A549 (cell line): ENCODE results near the gene DRP2.

Experiments
- CBX2 ChIP-seq: fragments of 200-600 bp; sonication (generic); IDR thresholded peaks from 2 replicates; pipeline ENCODE4 v1.6.1; 2016; ENCODE audit warnings: low read depth, mild to moderate bottlenecking, borderline replicate concordance
- HDAC2 ChIP-seq: fragments of 200-600 bp; sonication (generic); IDR thresholded peaks from 2 replicates; pipeline ENCODE4 v1.6.1; 2016
- NPAS2 ChIP-seq: fragments of 250-450 bp; sonication (Bioruptor Pico); IDR thresholded peaks from 2 replicates; pipeline ENCODE4 v1.8.0; 2022; ENCODE audit warnings: mild to moderate bottlenecking, moderate library complexity, borderline replicate concordance
- POLR2A ChIP-seq: IDR thresholded peaks from 2 replicates; pipeline ENCODE4 v1.6.1; 2012; ENCODE audit warnings: mild to moderate bottlenecking, low read length
- TF ChIP-seq, protein P1 (sequence below): fragments of >200 bp; sonication (Bioruptor Twin); formaldehyde crosslinking; IDR thresholded peaks from 3 replicates; pipeline ENCODE4 v1.5.1; 2016
- TF ChIP-seq, protein P2 (sequence below): fragments of 200-600 bp; sonication (generic); IDR thresholded peaks from 2 replicates; pipeline ENCODE4 v1.6.1; 2016; ENCODE audit warnings: antibody characterized with exemption, mild to moderate bottlenecking, moderate library complexity

DNA sequence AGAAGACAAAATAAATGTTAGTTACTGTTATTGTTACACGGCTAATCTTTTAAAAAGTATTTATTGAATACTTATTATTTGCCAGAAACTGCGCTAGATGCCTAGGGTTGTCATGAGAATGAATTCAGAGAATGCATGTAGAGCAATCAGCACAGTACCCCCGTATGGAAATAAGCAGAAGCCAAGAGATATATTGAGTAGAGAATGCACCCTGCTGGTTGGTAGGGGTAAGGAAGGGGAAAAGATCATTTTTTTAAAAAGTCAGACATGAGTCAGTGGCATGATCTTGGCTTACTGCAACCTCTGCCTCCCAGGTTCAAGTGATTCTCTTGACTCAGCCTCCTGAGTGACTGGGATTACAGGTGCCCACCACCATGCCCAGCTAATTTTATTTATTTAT lies 13.1 kb upstream of the DRP2 start:
- TF ChIP-seq, protein P1, sequence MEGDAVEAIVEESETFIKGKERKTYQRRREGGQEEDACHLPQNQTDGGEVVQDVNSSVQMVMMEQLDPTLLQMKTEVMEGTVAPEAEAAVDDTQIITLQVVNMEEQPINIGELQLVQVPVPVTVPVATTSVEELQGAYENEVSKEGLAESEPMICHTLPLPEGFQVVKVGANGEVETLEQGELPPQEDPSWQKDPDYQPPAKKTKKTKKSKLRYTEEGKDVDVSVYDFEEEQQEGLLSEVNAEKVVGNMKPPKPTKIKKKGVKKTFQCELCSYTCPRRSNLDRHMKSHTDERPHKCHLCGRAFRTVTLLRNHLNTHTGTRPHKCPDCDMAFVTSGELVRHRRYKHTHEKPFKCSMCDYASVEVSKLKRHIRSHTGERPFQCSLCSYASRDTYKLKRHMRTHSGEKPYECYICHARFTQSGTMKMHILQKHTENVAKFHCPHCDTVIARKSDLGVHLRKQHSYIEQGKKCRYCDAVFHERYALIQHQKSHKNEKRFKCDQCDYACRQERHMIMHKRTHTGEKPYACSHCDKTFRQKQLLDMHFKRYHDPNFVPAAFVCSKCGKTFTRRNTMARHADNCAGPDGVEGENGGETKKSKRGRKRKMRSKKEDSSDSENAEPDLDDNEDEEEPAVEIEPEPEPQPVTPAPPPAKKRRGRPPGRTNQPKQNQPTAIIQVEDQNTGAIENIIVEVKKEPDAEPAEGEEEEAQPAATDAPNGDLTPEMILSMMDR = peak; percentile 34; the same call in 1 of the 3 replicates
- TF ChIP-seq, protein P2, sequence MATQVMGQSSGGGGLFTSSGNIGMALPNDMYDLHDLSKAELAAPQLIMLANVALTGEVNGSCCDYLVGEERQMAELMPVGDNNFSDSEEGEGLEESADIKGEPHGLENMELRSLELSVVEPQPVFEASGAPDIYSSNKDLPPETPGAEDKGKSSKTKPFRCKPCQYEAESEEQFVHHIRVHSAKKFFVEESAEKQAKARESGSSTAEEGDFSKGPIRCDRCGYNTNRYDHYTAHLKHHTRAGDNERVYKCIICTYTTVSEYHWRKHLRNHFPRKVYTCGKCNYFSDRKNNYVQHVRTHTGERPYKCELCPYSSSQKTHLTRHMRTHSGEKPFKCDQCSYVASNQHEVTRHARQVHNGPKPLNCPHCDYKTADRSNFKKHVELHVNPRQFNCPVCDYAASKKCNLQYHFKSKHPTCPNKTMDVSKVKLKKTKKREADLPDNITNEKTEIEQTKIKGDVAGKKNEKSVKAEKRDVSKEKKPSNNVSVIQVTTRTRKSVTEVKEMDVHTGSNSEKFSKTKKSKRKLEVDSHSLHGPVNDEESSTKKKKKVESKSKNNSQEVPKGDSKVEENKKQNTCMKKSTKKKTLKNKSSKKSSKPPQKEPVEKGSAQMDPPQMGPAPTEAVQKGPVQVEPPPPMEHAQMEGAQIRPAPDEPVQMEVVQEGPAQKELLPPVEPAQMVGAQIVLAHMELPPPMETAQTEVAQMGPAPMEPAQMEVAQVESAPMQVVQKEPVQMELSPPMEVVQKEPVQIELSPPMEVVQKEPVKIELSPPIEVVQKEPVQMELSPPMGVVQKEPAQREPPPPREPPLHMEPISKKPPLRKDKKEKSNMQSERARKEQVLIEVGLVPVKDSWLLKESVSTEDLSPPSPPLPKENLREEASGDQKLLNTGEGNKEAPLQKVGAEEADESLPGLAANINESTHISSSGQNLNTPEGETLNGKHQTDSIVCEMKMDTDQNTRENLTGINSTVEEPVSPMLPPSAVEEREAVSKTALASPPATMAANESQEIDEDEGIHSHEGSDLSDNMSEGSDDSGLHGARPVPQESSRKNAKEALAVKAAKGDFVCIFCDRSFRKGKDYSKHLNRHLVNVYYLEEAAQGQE = no peak
- TF ChIP-seq CBX2 (no peak), NPAS2 (CRISPR knock-in tag) (no peak), POLR2A (no peak), HDAC2 (no peak)
